ENCODE data around the gene RUNDC1. TPM values are rescaled to one million over a fixed set of nuclear protein-coding genes. Genes with fewer than 3 reads are reported as not detected.

The RUNDC1 gene
- total and polyA plus RNA-seq, 8 donors = 10.3 to 16.9 (median 12.6) TPM

DNA sequence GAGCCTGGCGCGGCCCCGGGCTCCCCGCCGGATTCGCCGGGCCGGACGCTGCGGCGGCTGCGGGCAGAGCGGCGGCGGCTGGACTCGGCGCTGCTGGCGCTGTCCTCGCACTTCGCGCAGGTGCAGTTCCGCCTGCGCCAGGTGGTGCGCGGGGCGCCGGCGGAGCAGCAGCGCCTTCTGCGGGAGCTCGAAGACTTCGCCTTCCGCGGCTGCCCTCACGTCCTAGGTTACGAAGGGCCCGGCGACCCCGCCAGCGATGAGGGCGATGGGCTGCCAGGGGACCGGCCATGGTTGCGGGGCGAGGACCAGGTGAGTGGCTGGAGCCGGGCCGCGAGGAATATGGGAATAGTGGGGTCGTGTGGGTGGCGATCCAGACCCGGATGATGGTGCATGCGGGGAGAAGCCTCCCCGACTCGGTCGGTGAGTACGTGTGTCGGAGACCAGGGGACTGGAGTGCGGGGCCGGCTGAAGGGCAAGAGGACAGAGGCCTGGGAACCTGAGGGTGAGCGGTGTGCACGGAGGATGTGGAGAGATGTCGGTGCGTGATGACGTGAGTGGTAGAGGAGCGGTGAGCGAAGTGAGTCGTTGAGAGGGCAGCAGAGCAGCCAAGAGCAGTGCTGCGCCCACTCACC lies 517 bp downstream of the RUNDC1 start:
- Histone ChIP-seq H3K4me1 (peaks cover 15 to 54% of the 10 kb centered on the region in 2 donors), H3K27ac (peak overlapping the region; percentile 75 to 93), H3K36me3 (peaks cover 0 to 10% of the 10 kb centered on the region in 2 donors), H3K27me3 (no peaks in the 10 kb centered on the region), H3K9me3 (no peaks in the 10 kb centered on the region), H3K4me3 (peak overlapping the region; percentile 85 to 97)
- DNase-seq = peak; percentile 17 to 87 (median 54)
- intact Hi-C loops (cut with DNase I) = no loop called here
- ATAC-seq = peak; percentile 74
- TF ChIP-seq, protein P1, sequence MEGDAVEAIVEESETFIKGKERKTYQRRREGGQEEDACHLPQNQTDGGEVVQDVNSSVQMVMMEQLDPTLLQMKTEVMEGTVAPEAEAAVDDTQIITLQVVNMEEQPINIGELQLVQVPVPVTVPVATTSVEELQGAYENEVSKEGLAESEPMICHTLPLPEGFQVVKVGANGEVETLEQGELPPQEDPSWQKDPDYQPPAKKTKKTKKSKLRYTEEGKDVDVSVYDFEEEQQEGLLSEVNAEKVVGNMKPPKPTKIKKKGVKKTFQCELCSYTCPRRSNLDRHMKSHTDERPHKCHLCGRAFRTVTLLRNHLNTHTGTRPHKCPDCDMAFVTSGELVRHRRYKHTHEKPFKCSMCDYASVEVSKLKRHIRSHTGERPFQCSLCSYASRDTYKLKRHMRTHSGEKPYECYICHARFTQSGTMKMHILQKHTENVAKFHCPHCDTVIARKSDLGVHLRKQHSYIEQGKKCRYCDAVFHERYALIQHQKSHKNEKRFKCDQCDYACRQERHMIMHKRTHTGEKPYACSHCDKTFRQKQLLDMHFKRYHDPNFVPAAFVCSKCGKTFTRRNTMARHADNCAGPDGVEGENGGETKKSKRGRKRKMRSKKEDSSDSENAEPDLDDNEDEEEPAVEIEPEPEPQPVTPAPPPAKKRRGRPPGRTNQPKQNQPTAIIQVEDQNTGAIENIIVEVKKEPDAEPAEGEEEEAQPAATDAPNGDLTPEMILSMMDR (IDR thresholded peaks at IDR 0.05) = no peak

DNA sequence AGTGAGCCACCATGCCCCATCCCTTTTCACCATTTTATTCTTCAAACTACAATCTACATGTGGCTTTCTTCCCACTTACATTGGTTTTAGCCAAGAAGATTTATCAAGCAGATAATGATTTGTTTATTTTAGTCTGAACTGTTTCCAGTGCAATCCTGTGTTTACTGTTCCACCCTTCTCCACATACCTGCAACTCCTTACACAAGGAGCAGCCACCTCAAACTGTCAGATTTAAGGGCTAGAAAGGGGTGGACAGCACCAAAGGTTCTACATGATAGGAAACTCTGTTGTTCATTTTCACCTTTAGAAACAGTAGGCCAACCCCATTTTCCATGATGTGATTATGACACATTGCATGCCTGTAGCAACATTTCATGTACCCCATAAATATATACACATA lies 1.9 kb downstream of the RUNDC1 start:
- Histone ChIP-seq H3K4me3 (peak overlapping the region in 1 of 2 donors; percentile 97), H3K4me1 (peaks cover 15 to 61% of the 10 kb centered on the region in 2 donors), H3K36me3 (peaks cover 0 to 23% of the 10 kb centered on the region in 2 donors), H3K27ac (peak overlapping the region in 1 of 2 donors; percentile 93), H3K9me3 (no peaks in the 10 kb centered on the region), H3K27me3 (no peaks in the 10 kb centered on the region)
- no peak for ATAC-seq
- TF ChIP-seq, protein P1 (IDR thresholded peaks at IDR 0.05) = no peak
- intact Hi-C loops (cut with DNase I) = no loop called here
- no peak for DNase-seq

DNA sequence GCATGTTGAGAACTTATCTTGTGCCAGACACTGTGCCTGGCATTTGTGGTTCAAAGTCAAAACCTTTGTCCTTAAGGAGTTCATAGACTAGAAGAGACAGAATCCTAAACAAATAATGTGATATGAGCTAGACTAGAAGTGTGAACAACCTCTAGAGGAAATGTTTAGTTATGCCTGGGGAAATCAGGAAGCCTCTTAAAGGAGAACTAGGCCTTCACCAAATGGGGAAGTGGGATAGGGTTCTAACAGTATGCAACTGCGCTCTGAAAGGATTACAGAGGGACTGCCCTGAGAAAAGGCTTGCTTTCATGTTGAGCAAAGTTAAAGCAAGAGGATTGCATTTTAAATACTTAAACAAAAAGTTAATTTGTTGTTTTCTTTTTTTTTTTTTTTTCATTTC lies 4.9 kb downstream of the RUNDC1 start:
- Histone ChIP-seq H3K4me3 (no peak overlapping the region), H3K27ac (peak overlapping the region; percentile 30 to 86), H3K4me1 (peaks cover 9 to 51% of the 10 kb centered on the region in 2 donors), H3K27me3 (no peaks in the 10 kb centered on the region), H3K36me3 (peaks cover 0 to 53% of the 10 kb centered on the region in 2 donors), H3K9me3 (no peaks in the 10 kb centered on the region)
- ATAC-seq = peak; percentile 24
- DNase-seq = no peak
- intact Hi-C loops (cut with DNase I) = no loop called here
- TF ChIP-seq, protein P1 (IDR thresholded peaks at IDR 0.05) = no peak

DNA sequence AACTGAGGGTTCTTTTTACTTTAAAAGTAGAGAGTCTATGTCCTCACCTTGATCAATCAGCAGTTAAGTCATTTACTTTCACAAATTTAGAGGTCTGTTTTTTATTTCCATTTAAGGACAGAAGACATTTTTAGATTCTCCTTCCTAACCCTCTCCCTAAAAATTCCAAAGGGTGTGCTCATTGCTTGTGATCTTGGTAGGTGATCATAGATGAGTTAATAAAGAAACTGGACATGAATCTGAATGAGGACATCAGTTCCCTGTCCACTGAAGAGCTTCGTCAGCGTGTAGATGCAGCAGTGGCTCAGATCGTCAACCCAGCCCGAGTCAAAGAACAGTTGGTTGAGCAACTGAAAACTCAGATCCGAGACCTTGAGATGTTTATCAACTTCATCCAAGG lies 8.8 kb downstream of the RUNDC1 start:
- Histone ChIP-seq H3K36me3 (peaks cover 0 to 92% of the 10 kb centered on the region in 2 donors), H3K27ac (no peak overlapping the region), H3K27me3 (no peaks in the 10 kb centered on the region), H3K4me3 (no peak overlapping the region), H3K4me1 (peaks cover 0 to 25% of the 10 kb centered on the region in 2 donors), H3K9me3 (no peaks in the 10 kb centered on the region)
- ATAC-seq = no peak
- TF ChIP-seq, protein P1 (IDR thresholded peaks at IDR 0.05) = no peak
- no peak for DNase-seq
- intact Hi-C loops (cut with DNase I) = no loop called here

DNA sequence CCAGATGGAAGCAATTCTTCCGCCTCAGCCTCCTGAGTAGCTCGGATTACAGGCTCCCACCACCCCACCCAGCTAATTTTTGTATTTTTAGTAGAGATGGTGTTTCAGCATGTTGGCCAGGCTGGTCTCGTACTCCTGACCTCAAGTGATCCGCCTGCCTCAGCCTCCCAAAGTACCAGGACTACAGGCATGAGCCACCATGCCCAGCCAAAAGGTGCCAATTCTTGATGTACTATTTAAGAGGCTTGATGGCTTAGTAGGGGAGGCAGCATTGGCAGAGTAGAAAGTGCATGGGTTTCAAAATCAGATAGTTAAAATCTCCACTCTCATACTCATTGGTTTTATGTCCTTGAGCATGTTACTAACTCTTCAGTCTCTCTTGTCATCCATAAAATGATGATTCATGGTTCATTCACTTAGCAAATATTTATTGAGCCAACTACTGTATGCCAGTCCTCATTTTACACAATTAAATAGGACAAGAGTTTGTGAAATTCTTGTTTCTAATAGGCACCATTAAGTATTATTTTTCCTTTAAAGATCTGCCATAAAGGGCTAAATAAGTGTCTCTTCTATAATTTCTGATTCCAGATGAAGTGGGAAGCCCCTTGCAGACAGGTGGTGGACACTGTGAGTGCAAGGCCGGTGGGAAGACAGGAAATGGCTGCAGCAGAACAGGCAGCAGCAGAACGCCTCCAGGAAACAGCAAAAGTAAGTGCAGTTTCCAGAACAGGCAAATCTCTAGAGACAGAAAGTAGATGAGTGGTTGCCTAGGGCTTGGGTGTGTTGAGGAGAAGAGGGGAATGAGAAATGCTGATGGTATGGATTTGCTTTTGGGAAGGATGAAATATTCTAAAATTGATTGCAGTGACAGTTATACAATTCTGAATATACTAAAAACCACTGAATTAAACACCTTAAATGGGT lies 9.6 kb downstream of the RUNDC1 start:
- TF ChIP-seq, protein P1 (IDR thresholded peaks at IDR 0.05) = no peak
- Histone ChIP-seq H3K4me1 (peaks cover 0 to 16% of the 10 kb centered on the region in 2 donors), H3K36me3 (peaks cover 0 to 96% of the 10 kb centered on the region in 2 donors), H3K9me3 (no peaks in the 10 kb centered on the region), H3K27me3 (no peaks in the 10 kb centered on the region), H3K4me3 (no peak overlapping the region), H3K27ac (no peak overlapping the region)
- ATAC-seq (peak; percentile 27), DNase-seq (no peak)
- intact Hi-C loops (cut with DNase I) = no loop called here

Data from left lung (tissue), 10 donors.